ENCODE data around the gene SLC35D1.

- no peak for TF ChIP-seq EP300 (IDR thresholded peaks at IDR 0.05; ENCODE audit: low read depth)
- no peak for TF ChIP-seq CTCF (IDR thresholded peaks at IDR 0.05)
- no peak for TF ChIP-seq POLR2AphosphoS5 (IDR thresholded peaks at IDR 0.05)
These were observed 71.2 kb downstream of the SLC35D1 start for GRCh38 chr1:66982561-66983260.
